SK-N-SH treated with all-trans-retinoic acid at 6 μM for 48 hours (cell line): ENCODE results near the gene SLC17A5.

Source experiments
- ATAC-seq: fragments of 200-7000 bp; cut with Tn5 transposase; 3 replicates; pipeline ENCODE4 v1.9.1; 2020; ENCODE audit warnings: mild to moderate bottlenecking, moderate library complexity
- ARNTL ChIP-seq: fragments of 450-650 bp; formaldehyde crosslinking; IDR thresholded peaks from 2 replicates; pipeline ENCODE4 v1.5.0; 2020; ENCODE audit warnings: low read depth, mild to moderate bottlenecking, moderate library complexity, borderline replicate concordance
- BACH2 ChIP-seq: fragments of 250-450 bp; sonication (Bioruptor Pico); IDR thresholded peaks from 2 replicates; pipeline ENCODE4 v1.9.0; 2021; ENCODE audit warnings: mild to moderate bottlenecking, borderline replicate concordance
- CSDC2 ChIP-seq: fragments of 250-450 bp; sonication (Bioruptor Pico); IDR thresholded peaks from 2 replicates; pipeline ENCODE4 v1.5.0; 2020; ENCODE audit warnings: mild to moderate bottlenecking, moderate library complexity
- CSRNP3 ChIP-seq: fragments of 250-450 bp; sonication (Bioruptor Pico); IDR thresholded peaks from 2 replicates; pipeline ENCODE4 v1.5.1; 2021; ENCODE audit warnings: mild to moderate bottlenecking, moderate library complexity
- ESRRG ChIP-seq: fragments of 250-450 bp; sonication (Bioruptor Pico); IDR thresholded peaks from 2 replicates; pipeline ENCODE4 v1.6.1; 2021; ENCODE audit warnings: mild to moderate bottlenecking
- GLIS3 ChIP-seq: fragments of 250-450 bp; sonication (Bioruptor Pico); IDR thresholded peaks from 2 replicates; pipeline ENCODE4 v1.5.0; 2020; ENCODE audit warnings: mild to moderate bottlenecking, moderate library complexity
- ISL1 ChIP-seq: fragments of 250-450 bp; sonication (Bioruptor Pico); IDR thresholded peaks from 2 replicates; pipeline ENCODE4 v2.1.2; 2022; ENCODE audit warnings: mild to moderate bottlenecking, moderate library complexity
- OSR1 ChIP-seq: fragments of 250-450 bp; sonication (Bioruptor Pico); IDR thresholded peaks from 2 replicates; pipeline ENCODE4 v1.8.0; 2022; ENCODE audit warnings: moderate library complexity, mild to moderate bottlenecking, inconsistent platforms
- POU6F1 ChIP-seq: fragments of 250-450 bp; sonication (Bioruptor Pico); IDR thresholded peaks from 2 replicates; pipeline ENCODE4 v1.8.0; 2021; ENCODE audit warnings: low read depth, mild to moderate bottlenecking, moderate library complexity, borderline replicate concordance
- PPARA ChIP-seq: fragments of 250-450 bp; sonication (Bioruptor Pico); IDR thresholded peaks from 2 replicates; pipeline ENCODE4 v1.5.0; 2020; ENCODE audit warnings: mild to moderate bottlenecking, borderline replicate concordance
- RARB ChIP-seq: fragments of 250-450 bp; sonication (Bioruptor Pico); IDR thresholded peaks from 2 replicates; pipeline ENCODE4 v1.8.0; 2021; ENCODE audit warnings: mild to moderate bottlenecking, moderate library complexity
- SNAI2 ChIP-seq: fragments of 250-450 bp; sonication (Bioruptor Pico); IDR thresholded peaks from 2 replicates; pipeline ENCODE4 v1.5.0; 2020; ENCODE audit warnings: mild to moderate bottlenecking, moderate library complexity
- TCF4 ChIP-seq: fragments of 250-450 bp; sonication (Bioruptor Pico); IDR thresholded peaks from 2 replicates; pipeline ENCODE4 v1.8.0; 2021; ENCODE audit warnings: mild to moderate bottlenecking, moderate library complexity, borderline replicate concordance
- TOX ChIP-seq: fragments of 250-450 bp; sonication (Bioruptor Pico); IDR thresholded peaks from 2 replicates; pipeline ENCODE4 v1.8.0; 2021; ENCODE audit warnings: mild to moderate bottlenecking, moderate library complexity, borderline replicate concordance
- ZC3H10 ChIP-seq: fragments of 250-450 bp; sonication (Bioruptor Pico); IDR thresholded peaks from 2 replicates; pipeline ENCODE4 v1.5.1; 2021; ENCODE audit warnings: mild to moderate bottlenecking, moderate library complexity
- ZFP3 ChIP-seq: fragments of 250-450 bp; sonication (Bioruptor Pico); IDR thresholded peaks from 2 replicates; pipeline ENCODE4 v1.5.0; 2020; ENCODE audit warnings: mild to moderate bottlenecking, moderate library complexity
- ZFP30 ChIP-seq: fragments of 450-650 bp; formaldehyde crosslinking; IDR thresholded peaks from 2 replicates; pipeline ENCODE4 v1.5.0; 2022; ENCODE audit warnings: mild to moderate bottlenecking, moderate library complexity
- ZNF70 ChIP-seq: fragments of 450-650 bp; formaldehyde crosslinking; IDR thresholded peaks from 2 replicates; pipeline ENCODE4 v1.5.0; 2020; ENCODE audit warnings: mild to moderate bottlenecking, moderate library complexity
- ZNF8 ChIP-seq: fragments of 450-650 bp; formaldehyde crosslinking; IDR thresholded peaks from 2 replicates; pipeline ENCODE4 v1.5.0; 2020; ENCODE audit warnings: mild to moderate bottlenecking, moderate library complexity
- TF ChIP-seq, protein P1 (sequence below): fragments of 250-450 bp; sonication (Bioruptor Pico); IDR thresholded peaks from 2 replicates; pipeline ENCODE4 v1.8.0; 2020; ENCODE audit warnings: mild to moderate bottlenecking, moderate library complexity, borderline replicate concordance
- TF ChIP-seq, protein P2 (sequence below): fragments of 250-450 bp; sonication (Bioruptor Pico); IDR thresholded peaks from 2 replicates; pipeline ENCODE4 v1.5.1; 2020; ENCODE audit warnings: low read depth, mild to moderate bottlenecking, moderate library complexity

The SLC17A5 gene

GRCh38 chr6:73565767-73566485, 87.9 kb downstream of the SLC17A5 start (continued):
- no peak for TF ChIP-seq POU6F1 (CRISPR knock-in tag)
- TF ChIP-seq ZC3H10 (CRISPR knock-in tag) = no peak
- TF ChIP-seq ESRRG = no peak
- TF ChIP-seq ARNTL (CRISPR knock-in tag) = no peak
- TF ChIP-seq TCF4 (CRISPR knock-in tag) = no peak
- TF ChIP-seq RARB = no peak
- TF ChIP-seq OSR1 (CRISPR knock-in tag) = no peak
- TF ChIP-seq BACH2 = no peak
- no peak for TF ChIP-seq ZNF8 (CRISPR knock-in tag)

DNA sequence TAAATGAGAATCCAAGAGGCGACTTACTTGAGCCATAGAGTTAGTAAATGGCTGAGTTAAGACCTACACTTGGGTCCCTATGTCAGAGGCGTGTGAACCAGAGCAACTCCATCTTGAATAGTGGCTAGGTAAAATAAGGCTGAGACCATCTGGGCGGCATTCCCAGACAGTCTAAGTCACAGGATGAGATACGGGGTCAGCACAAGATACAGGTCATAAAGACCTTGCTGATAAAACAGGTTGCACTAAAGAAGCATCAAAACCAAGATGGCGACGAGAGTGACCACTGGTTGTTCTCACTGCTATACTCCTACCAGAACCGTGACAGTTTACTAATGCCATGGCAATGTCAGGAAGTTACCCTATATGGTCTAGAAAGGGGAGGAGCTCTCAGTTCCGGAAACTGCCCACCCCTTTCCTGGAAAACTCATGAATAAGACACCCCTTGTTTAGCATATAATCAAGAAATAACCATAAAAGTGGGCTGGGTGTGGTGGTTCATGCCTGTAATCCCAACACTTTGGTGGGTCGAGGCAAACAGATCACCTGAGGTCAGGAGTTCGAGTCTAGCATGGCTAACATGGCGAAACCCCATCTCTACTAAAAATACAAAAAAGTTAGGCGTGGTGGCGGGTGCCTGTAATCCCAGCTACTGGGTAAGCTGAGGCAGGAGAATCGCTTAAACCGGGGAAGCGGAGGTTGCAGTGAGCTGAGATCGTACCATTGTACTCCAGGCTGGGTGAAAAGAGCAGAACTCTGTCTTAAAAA, 89.0 kb downstream of the SLC17A5 start:
- TF ChIP-seq ZNF70 (no peak), CSRNP3 (CRISPR knock-in tag) (no peak), ZFP3 (CRISPR knock-in tag) (no peak), ESRRG (no peak), SNAI2 (CRISPR knock-in tag) (no peak), GLIS3 (no peak), PPARA (CRISPR knock-in tag) (no peak), RARB (no peak), ZNF8 (CRISPR knock-in tag) (no peak), OSR1 (CRISPR knock-in tag) (no peak), CSDC2 (CRISPR knock-in tag) (no peak), ISL1 (no peak), ZFP30 (CRISPR knock-in tag) (no peak)
- TF ChIP-seq, protein P1, sequence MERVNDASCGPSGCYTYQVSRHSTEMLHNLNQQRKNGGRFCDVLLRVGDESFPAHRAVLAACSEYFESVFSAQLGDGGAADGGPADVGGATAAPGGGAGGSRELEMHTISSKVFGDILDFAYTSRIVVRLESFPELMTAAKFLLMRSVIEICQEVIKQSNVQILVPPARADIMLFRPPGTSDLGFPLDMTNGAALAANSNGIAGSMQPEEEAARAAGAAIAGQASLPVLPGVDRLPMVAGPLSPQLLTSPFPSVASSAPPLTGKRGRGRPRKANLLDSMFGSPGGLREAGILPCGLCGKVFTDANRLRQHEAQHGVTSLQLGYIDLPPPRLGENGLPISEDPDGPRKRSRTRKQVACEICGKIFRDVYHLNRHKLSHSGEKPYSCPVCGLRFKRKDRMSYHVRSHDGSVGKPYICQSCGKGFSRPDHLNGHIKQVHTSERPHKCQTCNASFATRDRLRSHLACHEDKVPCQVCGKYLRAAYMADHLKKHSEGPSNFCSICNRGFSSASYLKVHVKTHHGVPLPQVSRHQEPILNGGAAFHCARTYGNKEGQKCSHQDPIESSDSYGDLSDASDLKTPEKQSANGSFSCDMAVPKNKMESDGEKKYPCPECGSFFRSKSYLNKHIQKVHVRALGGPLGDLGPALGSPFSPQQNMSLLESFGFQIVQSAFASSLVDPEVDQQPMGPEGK = no peak
- TF ChIP-seq, protein P2, sequence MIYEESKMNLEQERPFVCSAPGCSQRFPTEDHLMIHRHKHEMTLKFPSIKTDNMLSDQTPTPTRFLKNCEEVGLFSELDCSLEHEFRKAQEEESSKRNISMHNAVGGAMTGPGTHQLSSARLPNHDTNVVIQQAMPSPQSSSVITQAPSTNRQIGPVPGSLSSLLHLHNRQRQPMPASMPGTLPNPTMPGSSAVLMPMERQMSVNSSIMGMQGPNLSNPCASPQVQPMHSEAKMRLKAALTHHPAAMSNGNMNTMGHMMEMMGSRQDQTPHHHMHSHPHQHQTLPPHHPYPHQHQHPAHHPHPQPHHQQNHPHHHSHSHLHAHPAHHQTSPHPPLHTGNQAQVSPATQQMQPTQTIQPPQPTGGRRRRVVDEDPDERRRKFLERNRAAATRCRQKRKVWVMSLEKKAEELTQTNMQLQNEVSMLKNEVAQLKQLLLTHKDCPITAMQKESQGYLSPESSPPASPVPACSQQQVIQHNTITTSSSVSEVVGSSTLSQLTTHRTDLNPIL (CRISPR knock-in tag) = no peak
- no peak for ATAC-seq

- no peak for ATAC-seq
- TF ChIP-seq POU6F1 (CRISPR knock-in tag) (no peak), ZC3H10 (CRISPR knock-in tag) (no peak), TOX (CRISPR knock-in tag) (no peak), CSDC2 (CRISPR knock-in tag) (no peak), ESRRG (no peak), TCF4 (CRISPR knock-in tag) (no peak), ARNTL (CRISPR knock-in tag) (no peak), RARB (no peak), ZNF70 (no peak)
- TF ChIP-seq, protein P2 (CRISPR knock-in tag) = no peak
Observed at GRCh38 chr6:73562558-73562957, 91.2 kb downstream of the SLC17A5 start.
